OCI-LY7 (cell line): ENCODE results near the gene MITD1.

ENCODE experiments used
- CTCF ChIP-seq: fragments of 200-600 bp; sonication (generic); conservative IDR thresholded peaks from 2 replicates; pipeline ENCODE4 v1.5.1; 2014; ENCODE audit warnings: mild to moderate bottlenecking, antibody characterized with exemption, low read length, moderate library complexity, mixed read lengths
- EZH2phosphoT487 ChIP-seq: fragments of 200-600 bp; sonication (generic); IDR thresholded peaks from 2 replicates; pipeline ENCODE4 v1.6.1; 2018; ENCODE audit warnings: low read depth, borderline replicate concordance, mild to moderate bottlenecking, mixed run types, antibody characterized with exemption, low read length, moderate library complexity, mixed read lengths

- TF ChIP-seq CTCF (no peak), EZH2phosphoT487 (no peak)
Observed at GRCh38 chr2:99150706-99151105, 30.2 kb downstream of the MITD1 start.
